ENCODE data around the gene SZRD1.

SZRD1 gene

DNA sequence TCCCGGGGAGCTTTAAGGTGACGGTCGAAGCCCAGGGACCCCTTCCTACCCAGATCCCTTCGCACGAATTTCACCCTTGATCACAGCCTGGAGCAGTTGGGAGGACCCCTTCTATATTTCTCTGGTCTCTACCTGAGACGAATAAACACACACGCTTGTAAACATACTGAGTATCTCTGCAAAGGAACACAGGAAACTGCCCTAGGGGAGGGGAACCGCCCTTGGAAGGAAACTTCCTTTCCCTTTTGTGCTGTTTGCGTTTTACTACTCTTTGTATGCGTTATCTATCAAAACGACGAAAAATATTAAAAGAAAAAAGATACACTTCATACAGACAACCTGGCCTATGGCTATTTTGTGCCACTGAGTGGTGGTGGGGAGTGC lies 74.2 kb downstream of the SZRD1 start:
- DNase-seq, result no peak

DNA sequence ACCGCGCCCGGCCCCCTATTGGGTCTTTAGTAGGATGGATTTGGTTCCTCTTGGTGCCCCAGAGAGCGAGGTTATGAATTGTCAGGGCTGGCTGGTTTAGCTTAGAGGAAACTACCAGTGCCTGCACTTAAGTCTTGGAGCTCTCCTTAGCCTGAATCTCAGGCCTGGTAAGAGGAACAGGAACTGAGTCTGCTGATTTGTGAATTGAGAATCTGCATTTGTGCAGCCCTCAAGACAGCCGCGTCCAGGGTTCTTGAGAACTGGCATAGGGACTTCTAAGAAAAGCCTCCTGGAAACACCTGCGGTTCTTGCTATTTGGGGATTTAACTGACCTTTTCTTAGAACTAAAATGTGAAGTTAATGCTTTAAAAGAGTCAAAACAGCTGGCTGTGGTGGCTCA lies 75.2 kb downstream of the SZRD1 start:
- peak; percentile 5 for DNase-seq

DNA sequence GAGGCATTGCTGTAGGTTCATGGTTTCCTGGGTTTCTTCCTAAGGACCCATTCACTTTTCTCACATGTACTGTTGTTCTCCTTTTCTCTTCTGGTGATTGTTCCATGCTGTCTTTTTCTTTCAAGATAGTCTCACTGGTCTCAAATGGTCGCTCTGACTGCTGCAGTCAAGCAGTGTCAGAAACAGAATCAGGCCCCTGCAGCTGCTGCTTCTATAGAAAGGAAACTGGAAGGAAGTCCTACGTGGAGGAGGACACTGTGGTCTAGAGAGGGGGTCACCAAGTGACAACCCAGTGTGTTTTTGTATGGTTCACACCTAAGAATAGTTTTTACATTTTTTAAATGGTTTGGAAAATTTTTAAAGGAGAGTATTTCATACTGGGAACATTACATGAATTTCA lies 75.9 kb downstream of the SZRD1 start:
- DNase-seq, result no peak

DNA sequence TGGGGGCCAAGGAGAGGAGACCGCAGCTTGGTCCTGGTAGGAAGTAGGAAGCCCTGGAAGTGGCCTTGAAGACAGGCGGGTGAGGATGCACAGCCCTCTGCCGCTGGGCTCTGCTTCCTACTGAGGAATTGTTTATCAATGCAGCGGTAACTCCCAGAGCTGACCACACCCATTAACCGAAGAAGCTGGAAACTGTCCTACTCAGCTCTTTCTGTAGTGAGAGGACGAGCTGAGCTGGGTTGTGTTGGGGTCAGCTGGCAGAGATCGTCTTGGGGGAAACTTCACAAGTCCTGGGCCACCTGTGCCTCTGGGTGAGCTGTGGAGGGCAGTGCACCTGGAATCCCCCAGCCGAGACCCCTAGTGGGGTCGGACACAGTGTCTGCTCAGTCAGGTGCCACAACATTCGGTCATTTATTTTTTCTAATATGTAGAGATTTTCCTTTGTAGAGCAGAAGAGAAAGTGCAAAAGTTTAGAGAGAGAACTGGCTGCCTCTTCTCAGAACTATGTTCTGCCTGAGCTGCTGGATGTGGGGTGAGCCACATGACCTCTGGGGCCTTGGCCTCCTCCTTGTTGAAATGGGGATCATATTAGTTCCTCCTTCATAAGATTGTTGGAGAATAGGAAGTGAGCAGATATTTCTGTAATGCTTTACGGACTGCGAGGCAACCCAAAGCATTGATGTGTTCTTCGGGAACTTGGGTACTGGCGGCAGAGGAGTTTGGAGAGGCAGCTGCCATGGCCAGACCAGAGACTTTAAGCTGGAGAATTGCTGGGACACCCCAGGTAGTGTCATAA lies 77.1 kb downstream of the SZRD1 start:
- DNase-seq, result no peak

DNA sequence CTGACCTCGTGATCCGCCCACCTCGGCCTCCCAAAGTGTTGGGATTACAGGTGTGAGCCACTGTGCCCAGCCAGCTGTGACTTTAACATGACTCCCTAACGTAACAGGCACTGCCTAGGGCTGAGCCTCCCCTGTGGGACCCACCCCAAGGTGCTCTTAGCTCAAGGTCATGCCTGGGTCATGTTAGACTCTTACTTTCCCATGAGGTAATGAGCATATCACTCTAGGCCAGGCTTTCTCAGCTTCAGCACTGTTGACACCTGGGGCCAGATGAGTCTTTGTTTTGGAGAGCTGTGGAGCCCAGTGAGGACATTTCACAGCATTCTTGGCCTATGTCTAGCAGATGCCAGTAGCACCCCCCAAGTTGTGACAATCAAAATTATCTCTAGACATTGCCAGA lies 78.0 kb downstream of the SZRD1 start:
- DNase-seq, result no peak

DNA sequence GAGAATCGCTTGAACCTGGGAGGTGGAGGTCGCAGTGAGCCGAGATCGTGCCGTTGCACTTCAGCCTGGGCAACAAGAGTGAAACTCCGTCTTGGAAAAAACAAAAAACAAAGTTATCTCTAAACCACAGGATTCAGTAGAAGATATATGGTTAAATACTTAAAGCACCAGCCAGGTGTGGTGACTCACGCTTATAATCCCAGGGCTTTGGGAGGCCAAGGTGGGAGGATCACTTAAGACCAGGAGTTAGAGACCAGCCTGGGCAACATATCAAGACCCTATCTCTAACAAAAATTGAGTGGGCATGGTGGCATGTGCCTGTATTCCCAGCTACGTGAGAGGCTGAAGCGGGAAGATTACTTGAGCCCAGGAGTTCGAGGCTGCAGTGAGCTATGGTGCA lies 79.1 kb downstream of the SZRD1 start:
- no peak for DNase-seq

DNA sequence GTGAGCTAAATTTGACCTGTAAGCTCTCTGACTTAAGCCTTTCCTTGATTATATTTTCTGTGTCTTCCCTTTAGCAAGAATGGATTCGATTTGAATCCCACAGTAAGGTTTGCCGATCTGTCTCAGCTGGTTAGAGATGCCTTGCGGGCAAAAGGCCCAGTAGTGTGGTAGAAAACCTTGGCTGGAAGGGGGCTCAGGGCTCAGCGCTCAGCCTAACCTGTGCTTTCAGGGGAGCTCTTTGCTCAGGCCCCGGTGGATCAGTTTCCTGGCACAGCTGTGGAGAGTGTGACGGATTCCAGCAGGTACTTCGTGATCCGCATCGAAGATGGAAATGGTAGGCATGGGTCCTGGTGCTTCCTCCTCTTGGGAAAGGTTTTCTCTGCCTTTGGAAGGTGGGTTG lies 80.6 kb downstream of the SZRD1 start:
- DNase-seq, result no peak
